ENCODE results near the gene NHLRC2. TPM values are rescaled to one million over a fixed set of nuclear protein-coding genes. Genes with fewer than 3 reads are reported as not detected.

NHLRC2 gene
- total RNA-seq, 1 experiment from 2014 or later = 30.9 TPM

- no peaks in the 10 kb centered on the region for H3K27me3 ChIP-seq (ENCODE audit: insufficient read depth, low read length)
- H4K5ac ChIP-seq (ENCODE audit: insufficient read length, low read depth, low read length) = no peak overlapping the region
- H4K91ac ChIP-seq (ENCODE audit: insufficient read length, low read depth, low read length) = no peak overlapping the region
- no peaks in the 10 kb centered on the region for H3K23me2 ChIP-seq (ENCODE audit: insufficient read length, low read depth, low read length, poor library complexity, severe bottlenecking)
- no peak overlapping the region for H3K9ac ChIP-seq (ENCODE audit: extremely low read depth, insufficient read length, low read length)
- no peak overlapping the region for H2BK120ac ChIP-seq (ENCODE audit: low read depth, low read length, poor library complexity, severe bottlenecking)
- no peak overlapping the region for H3K4me2 ChIP-seq (ENCODE audit: insufficient read depth, insufficient read length, low read length)
- Mint-ChIP-seq H3K36me3 (ENCODE audit: insufficient read depth in 1 of 3, low read depth in 3 of 3) (peaks cover 0 to 3% (median 0%) of the 10 kb centered on the region in 3 experiments; a peak in 1 of 7 replicates), H3K4me3 (no peak overlapping the region), H3K27ac (no peak overlapping the region), H3K9me3 (no peaks in the 10 kb centered on the region; a peak in 1 of 5 replicates), H3K4me1 (peaks cover 2 to 4% of the 10 kb centered on the region in 2 experiments; a peak in 2 of 4 replicates), H3K27me3 (ENCODE audit: low read depth) (no peaks in the 10 kb centered on the region)
- no peaks in the 10 kb centered on the region for H3K79me2 ChIP-seq (ENCODE audit: insufficient read depth, low read length)
- H3K18ac ChIP-seq (ENCODE audit: insufficient read length, low read depth, low read length) = no peak overlapping the region
- WGBS (ENCODE audit: extremely low coverage, insufficient read length, low lambda C conversion rate) = no CpG with 5 or more reads among the region's 5 CpGs
- no peak overlapping the region for H2BK15ac ChIP-seq (ENCODE audit: low read depth, low read length)
- H3K14ac ChIP-seq (ENCODE audit: insufficient read depth, low read length) = no peak overlapping the region
- H2AK5ac ChIP-seq (ENCODE audit: insufficient read length, low read length) = no peak overlapping the region
- no peaks in the 10 kb centered on the region for H3K9me3 ChIP-seq (ENCODE audit: control insufficient read depth, low read depth, low read length)
- no peak for DNase-seq
- no peak overlapping the region for H3K27ac ChIP-seq (ENCODE audit: insufficient read length, low read depth, low read length)
- no peak overlapping the region for H2AFZ ChIP-seq (ENCODE audit: low read length)
- H3K56ac ChIP-seq (ENCODE audit: insufficient read length, low read depth, low read length) = no peak overlapping the region
- no peak overlapping the region for H2BK12ac ChIP-seq (ENCODE audit: insufficient read length, low read depth, low read length)
- H3K4me1 ChIP-seq (ENCODE audit: insufficient read depth, low read length) = no peaks in the 10 kb centered on the region
- H3K23ac ChIP-seq (ENCODE audit: insufficient read length, low read depth, low read length) = no peak overlapping the region
- no peak overlapping the region for H2BK20ac ChIP-seq (ENCODE audit: low read depth, low read length, poor library complexity, severe bottlenecking)
- no peak overlapping the region for H3T11ph ChIP-seq (ENCODE audit: low read length)
- no peak overlapping the region for H4K8ac ChIP-seq (replicated peaks; ENCODE audit: insufficient read length, low read depth, low read length)
- no peak overlapping the region for H3K4ac ChIP-seq (ENCODE audit: low read depth, low read length)
- TF ChIP-seq CTCF (conservative IDR thresholded peaks at IDR 0.05) = no peak
- no peaks in the 10 kb centered on the region for H4K20me1 ChIP-seq (ENCODE audit: control insufficient read depth, insufficient read depth, insufficient read length)
- no peak overlapping the region for H2BK5ac ChIP-seq (ENCODE audit: insufficient read length, low read length)
- H3K79me1 ChIP-seq (ENCODE audit: insufficient read depth, low read depth, low read length, poor library complexity, severe bottlenecking) = no peaks in the 10 kb centered on the region
Observed at GRCh38 chr10:113921561-113922370, 67.3 kb downstream of the NHLRC2 start.
